NCI-H2227 (cell line): ENCODE measurements around the gene SMG1.
A peak's percentile ranks its signal among the peaks of the same experiment; 100 is the strongest.
"Not testable (repeated sequence)": the region's sequence is repeated elsewhere in the genome, so short reads cannot be mapped to it uniquely, and the experiment has no call there.

Experiments used
- DNase-seq: peaks from one replicate; lab custom pipeline; 2025; ENCODE audit not compliant: unreplicated experiment; lab: John Stamatoyannopoulos, UW

The SMG1 gene

DNA sequence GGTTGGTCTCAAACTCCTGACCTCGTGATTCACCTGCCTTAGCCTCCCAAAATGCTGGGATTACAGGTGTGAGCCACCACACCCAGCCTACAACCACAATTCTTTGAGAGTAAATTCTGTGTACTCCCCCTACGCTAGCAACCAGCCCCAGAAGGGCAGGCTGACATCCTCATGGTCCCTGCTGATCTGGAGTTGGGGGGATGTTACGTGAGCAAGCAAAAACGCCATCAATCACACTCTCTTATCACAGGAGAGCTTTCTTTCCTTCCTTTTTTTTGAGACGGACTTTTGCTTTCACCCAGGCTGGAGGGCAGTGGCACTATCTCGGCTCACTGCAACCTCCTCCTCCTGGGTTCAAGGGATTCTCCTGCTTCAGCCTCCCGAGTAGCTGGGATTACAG is 154.0 kb downstream of the SMG1 start:
- not testable (repeated sequence) for DNase-seq

DNA sequence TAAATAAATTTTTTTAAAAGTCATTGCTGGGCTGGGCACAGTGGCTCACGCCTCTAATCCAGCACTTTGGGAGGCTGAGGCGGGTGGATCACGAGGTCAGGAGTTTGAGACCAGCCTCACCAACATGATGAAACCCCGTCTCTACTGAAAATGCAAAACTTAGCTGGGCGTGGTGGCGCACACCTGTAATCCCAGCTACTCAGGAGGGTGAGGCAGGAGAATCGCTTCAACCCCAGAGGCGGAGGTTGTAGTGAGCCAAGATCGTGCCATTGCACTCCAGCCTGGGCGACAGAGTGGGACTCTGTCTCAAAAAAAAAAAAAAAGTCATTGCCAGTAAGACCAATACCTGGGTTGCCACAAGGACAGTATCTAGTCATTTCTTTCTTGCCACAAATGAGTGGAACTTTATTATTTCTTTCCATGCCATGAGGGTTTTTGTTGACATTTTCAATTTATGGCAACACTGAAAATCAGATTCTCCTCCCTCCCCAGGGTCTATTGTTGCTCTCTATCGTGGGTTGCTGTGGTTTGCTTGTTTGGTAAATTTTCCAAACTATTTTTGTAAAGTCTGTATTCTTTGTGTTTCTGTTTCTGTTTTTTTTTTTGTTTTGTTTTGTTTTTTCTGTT is 155.8 kb downstream of the SMG1 start:
- not testable (repeated sequence) for DNase-seq

GRCh38 chr16:18767217-18767616 is 159.0 kb downstream of the SMG1 start:
- not testable (repeated sequence) for DNase-seq

DNA sequence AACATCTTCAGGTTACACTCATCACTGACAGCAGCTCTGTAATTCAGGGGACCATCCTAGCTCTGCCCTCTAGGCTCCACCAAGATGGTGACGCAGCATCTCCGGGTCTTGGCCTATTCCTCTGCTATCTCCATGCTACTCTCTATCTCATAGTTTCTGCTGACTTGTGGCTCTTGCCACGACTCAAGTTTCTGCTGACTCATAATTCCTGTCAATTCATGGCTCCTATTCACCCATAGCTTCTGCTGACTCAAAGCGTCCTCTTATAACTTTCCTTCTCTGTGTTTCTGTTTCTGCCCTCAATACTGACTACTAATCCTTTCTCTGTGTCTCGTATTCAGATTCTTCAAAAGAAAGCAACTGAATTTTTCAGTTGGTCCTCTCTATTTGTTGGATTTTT is 163.5 kb downstream of the SMG1 start:
- DNase-seq = not testable (repeated sequence)

- peak; percentile 74 for DNase-seq
Measured at GRCh38 chr16:18759598-18760520, 166.3 kb downstream of the SMG1 start.

GRCh38 chr16:18757960-18758660 is 168.1 kb downstream of the SMG1 start:
- DNase-seq = not testable (repeated sequence)

GRCh38 chr16:18756639-18757038 is 169.6 kb downstream of the SMG1 start:
- DNase-seq = not testable (repeated sequence)
